Activated CD4-positive, alpha-beta T cell treated with anti-CD3 and anti-CD28 coated beads, Interleukin-2, amount 50 U/mL, for 1 hour (primary cell): ENCODE measurements around the gene SLC35B4.

Experiments
- DNase-seq: peaks from one replicate; pipeline ENCODE4 v3.0.0-alpha.2; 2020

SLC35B4 gene

DNA sequence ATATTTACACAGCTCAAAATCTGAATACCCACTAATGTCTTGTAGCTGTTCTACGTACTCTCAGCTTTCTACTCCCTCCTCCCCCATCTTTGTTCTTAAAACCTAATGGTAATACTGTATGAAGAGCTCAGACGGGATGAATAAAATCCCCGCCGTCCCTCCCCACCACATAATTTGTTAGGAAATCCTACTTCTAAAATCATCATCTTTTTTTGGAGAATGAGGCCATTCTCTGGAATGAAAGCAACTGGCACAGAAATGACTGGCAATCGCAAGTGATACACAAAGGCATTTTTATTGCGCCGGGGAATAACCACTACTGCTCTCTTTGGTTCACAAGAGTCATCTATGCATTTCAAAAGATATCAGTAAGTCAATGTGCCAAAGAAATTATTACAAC lies 27.3 kb downstream of the SLC35B4 start:
- DNase-seq = no peak

GRCh38 chr7:134287916-134288659 lies 28.6 kb downstream of the SLC35B4 start:
- no peak for DNase-seq

DNA sequence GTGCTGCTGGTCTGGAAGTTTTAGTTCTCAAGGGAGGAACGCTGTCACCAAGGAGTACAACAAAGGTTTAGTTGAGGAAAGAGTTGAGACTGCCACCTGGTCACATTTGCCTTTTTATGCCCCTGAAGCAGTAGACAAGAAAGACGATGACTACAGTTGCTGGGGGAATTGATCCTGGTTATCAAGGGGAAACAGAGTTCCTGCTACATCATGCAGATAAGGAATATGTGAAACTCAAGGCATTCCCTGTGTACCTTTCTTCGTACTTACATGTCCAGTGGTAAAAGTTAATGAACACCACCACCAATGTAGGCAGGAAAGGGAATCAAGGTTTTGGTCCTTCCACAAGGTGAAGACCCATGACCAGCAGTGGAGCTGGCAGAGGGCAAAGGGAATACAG lies 31.8 kb downstream of the SLC35B4 start:
- no peak for DNase-seq

DNA sequence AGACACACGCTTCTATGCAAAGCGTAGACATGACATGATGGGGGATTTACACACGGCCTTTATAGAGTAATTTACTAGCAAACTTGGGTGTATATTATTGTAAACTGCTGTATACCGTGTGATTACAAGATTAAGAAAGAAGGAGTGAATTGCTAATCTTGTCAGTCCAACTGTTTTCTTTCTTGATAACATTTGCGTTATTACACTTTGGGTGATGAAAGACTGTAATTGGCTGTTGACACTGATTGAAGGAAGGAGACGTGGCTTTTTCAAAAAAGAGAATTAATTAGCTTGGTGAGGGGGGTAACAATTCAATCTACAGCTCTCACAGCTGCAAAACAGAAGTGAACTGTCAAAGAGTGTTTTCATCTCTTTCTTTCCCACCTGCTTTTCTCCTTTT lies 32.7 kb downstream of the SLC35B4 start:
- no peak for DNase-seq

DNA sequence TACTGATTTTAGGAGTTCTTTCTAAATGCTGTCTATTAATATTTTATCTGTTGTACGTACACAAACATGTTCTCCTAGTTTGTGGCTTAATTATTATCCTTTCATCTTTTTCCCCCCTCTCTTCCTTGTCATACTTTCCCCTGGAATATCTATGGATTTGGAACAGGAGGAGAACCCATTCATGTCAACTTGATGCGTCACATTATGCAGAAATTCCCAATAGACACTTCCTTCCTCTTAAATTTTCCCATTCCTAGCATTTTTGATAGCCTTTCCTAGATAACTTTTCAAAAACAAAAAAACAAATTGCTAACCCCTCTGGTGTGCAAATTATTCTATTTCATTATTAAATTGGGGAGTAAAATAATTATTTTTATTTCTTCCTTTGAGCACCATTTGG lies 36.2 kb downstream of the SLC35B4 start:
- DNase-seq = no peak

GRCh38 chr7:134279898-134280297 lies 36.8 kb downstream of the SLC35B4 start:
- no peak for DNase-seq

DNA sequence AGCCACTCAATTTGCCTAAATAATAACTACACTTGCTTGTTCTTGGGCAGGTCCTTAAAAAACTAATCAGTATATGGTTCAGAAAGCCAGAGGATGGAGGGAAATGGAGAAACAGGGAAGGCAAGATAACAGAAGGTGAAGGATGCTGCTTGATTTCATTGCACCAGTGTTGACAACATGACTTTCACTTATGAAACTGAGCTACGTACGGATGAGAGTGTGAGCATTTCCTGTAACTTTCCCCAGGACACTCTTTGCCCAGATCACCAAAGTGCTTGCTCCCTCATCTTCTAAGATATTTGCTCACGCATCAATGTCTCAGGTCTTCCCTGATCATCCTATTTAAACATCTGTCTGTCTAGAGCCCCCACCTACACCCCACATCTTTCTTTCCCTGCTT lies 37.4 kb downstream of the SLC35B4 start:
- DNase-seq = no peak

- DNase-seq = no peak
These were observed 38.1 kb downstream of the SLC35B4 start for GRCh38 chr7:134278502-134279153.

DNA sequence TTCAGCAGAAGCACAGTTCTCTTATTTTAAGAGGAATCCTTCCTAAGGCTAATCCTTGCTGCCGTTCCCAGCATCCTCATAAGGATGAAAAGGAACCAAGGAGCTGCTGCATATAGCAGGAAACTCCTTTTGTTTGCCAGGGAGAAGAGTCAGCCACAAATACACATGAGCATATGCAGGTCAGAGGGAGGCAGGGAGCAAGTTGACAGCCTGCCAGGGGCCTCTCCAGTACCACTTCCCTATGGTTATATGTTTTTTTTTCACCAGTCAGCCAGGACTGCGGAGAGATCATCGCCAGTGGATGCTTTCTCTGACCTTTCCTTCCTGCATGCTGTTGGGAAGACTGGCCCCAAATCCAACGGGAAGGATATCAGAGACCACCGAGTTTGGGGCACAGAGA lies 39.8 kb downstream of the SLC35B4 start:
- no peak for DNase-seq

DNA sequence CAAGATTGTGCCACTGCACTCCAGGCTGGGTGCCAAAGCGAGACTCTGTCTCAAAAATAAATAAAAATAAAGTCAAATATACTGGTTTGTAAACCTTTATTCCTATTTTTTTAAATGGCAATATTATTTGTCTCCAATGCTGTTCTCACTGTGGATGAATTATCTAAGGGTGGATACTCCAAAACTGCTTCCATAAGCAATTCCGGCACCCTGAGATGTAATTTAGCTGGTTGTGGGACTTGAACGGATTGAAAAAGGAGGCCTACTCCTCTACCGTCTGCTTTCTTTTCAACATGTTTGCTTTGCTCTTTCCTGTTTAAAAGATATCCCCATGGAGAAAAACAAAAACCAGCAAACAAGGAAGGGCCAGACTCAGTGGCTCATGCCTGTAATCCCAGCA lies 54.4 kb downstream of the SLC35B4 start:
- DNase-seq = no peak

DNA sequence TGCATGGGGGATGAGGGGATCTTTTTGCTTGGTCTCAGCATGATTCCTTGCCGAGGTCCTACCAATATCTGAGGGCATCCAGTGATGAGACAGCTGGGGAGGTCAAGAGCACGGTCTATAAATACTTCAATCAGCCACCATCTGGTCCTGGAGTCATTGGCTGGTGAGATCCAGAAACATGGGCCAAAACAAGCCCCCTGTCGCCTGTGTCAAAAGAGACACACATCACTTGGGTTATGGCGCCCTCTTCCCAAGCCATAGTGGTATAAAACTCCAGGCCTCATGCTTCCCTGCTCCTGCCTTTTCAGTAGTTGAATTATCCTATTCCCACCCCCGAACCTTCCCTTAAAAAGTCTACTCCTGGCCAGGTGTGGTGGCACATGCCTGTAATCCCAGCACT lies 60.9 kb downstream of the SLC35B4 start:
- DNase-seq = no peak

DNA sequence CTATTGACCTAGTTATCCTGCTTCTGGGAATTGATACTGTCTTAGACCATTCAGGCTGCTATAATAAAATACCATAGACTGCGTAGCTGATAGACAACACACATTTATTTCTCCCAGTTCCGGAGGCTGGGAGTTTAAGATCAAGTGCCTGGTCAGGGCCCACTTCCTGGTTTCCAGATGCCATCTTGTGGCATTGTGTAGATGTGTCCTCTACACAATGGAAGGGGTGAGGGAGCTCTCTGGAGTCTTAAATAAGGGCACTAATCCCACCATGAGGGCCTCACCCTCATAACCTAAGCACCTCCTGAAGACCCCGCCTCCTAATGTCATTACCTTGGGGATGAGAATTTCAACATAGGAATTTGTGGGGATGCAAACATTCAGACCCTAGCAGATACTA lies 62.4 kb downstream of the SLC35B4 start:
- DNase-seq = no peak

DNA sequence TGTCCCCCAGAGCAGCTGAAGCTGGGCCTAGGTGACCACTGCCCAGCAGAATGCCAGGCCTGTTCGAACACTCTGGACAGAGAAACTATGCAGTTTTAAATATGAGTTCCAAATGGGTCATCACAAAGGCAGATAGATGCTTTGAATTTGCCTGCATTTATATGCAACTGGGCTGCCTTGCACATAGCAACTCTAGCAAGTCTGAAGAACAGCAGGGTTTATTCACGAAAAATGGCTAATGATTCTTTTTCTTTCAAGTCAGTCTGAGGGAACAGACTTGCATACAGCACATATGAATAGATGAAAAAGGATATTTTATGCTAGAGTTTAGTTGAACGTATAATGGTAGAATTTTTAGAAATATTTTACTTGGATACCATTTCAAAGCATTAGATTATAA lies 68.5 kb downstream of the SLC35B4 start:
- no peak for DNase-seq

GRCh38 chr7:134246761-134247160 lies 70.0 kb downstream of the SLC35B4 start:
- no peak for DNase-seq

- no peak for DNase-seq
These were observed 70.4 kb downstream of the SLC35B4 start for GRCh38 chr7:134246347-134246746.

GRCh38 chr7:134245253-134245652 lies 71.5 kb downstream of the SLC35B4 start:
- no peak for DNase-seq
